ENCODE results near the gene PPP1R1C.
A peak's percentile ranks its signal among the peaks of the same experiment; 100 is the strongest.

Gene PPP1R1C

DNA sequence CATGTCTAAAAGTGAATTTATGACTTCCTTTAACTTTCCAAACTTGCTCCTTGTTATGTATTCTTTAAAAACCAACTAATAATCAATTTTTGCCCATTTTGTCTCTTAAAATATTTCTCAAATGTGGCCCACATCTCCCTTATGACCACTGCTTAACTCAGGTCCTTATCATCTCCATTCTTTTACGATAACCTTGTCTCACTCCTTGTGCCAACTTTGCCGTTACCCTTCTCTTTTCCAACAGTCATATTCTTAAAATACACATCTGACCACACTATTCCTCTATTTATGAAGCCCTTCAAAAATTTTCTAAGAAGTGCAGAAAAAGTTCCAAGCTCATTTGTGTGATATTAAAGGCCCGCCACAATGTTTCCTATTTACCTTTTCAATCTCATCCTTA is 47.8 kb downstream of the PPP1R1C start:
- no peak for DNase-seq (ENCODE audit: low read depth)
- no peak overlapping the region for H3K4me3 ChIP-seq (ENCODE audit: low read length)
- no peak for TF ChIP-seq CTCF (IDR thresholded peaks at IDR 0.05; ENCODE audit: insufficient read depth, low read depth, low read length, missing control alignments)

GRCh38 chr2:182038576-182038975 is 52.9 kb downstream of the PPP1R1C start:
- no peak for TF ChIP-seq CTCF (IDR thresholded peaks at IDR 0.05; ENCODE audit: insufficient read depth, low read depth, low read length, missing control alignments)
- DNase-seq (ENCODE audit: low read depth): peak; percentile 86
- no peak overlapping the region for H3K4me3 ChIP-seq (ENCODE audit: low read length)

DNA sequence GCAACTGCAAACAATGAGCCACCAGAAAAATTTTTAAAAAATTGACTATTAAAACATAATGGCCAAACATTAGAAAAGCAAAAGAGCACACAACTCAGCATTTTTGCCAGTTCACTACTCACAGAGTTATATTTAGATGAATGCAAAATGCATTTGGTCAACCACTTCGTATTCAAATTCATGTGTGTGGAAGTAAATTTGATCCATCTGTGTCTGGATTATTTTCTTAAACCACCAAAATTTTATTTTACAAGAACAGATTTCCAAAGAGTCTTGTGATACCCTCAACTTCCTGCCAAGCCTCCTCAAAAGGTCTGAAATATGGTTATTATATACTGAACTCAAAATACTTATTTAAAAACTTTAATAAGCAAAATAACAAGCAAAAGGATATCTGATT is 57.4 kb downstream of the PPP1R1C start:
- no peak for DNase-seq (ENCODE audit: low read depth)
- no peak overlapping the region for H3K4me3 ChIP-seq (ENCODE audit: low read length)
- TF ChIP-seq CTCF (IDR thresholded peaks at IDR 0.05; ENCODE audit: insufficient read depth, low read depth, low read length, missing control alignments): no peak

DNA sequence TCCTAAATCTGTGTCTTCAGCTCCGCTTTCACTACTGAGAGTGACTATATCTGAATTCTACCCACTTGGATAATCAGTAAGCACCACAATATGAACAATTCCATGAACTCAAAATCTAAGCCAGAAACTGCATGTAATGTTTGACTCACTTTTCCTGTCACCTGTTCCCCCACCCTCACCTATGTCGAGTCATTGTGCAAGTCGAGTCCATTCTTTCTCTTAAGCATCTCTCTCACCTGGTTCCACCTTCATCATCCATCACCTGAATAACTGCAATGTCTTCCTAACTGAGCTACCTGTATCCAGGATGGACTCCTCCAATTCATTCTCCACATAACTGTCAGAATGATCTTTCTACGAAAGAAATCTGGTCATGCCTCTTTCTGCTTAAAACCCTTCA is 58.2 kb downstream of the PPP1R1C start:
- DNase-seq (ENCODE audit: low read depth): peak; percentile 46
- TF ChIP-seq CTCF (IDR thresholded peaks at IDR 0.05; ENCODE audit: insufficient read depth, low read depth, low read length, missing control alignments): no peak
- H3K4me3 ChIP-seq (ENCODE audit: low read length): no peak overlapping the region

GRCh38 chr2:182047544-182047943 is 61.9 kb downstream of the PPP1R1C start:
- DNase-seq (ENCODE audit: low read depth): peak; percentile 22
- no peak for TF ChIP-seq CTCF (IDR thresholded peaks at IDR 0.05; ENCODE audit: insufficient read depth, low read depth, low read length, missing control alignments)
- no peak overlapping the region for H3K4me3 ChIP-seq (ENCODE audit: low read length)

DNA sequence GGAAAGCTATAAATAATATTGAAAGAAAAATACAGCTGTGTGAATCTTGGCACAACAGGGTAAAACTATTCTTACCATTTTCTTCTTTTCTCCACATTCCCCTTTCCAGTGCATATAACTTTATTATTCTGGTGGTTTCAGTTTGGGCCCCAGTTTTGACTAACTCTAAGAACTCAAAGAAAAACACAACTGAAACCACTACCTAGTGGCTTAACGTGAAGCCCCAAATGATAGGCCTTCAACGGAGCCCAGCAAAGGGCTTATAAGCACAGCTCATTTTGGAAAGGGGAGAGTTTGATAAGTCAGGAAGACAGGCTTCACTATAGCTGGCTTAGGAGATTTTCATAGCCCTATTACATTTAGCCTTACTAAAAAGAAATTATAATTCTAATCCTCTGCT is 62.4 kb downstream of the PPP1R1C start:
- TF ChIP-seq CTCF (IDR thresholded peaks at IDR 0.05; ENCODE audit: insufficient read depth, low read depth, low read length, missing control alignments): no peak
- no peak overlapping the region for H3K4me3 ChIP-seq (ENCODE audit: low read length)
- DNase-seq (ENCODE audit: low read depth): no peak

DNA sequence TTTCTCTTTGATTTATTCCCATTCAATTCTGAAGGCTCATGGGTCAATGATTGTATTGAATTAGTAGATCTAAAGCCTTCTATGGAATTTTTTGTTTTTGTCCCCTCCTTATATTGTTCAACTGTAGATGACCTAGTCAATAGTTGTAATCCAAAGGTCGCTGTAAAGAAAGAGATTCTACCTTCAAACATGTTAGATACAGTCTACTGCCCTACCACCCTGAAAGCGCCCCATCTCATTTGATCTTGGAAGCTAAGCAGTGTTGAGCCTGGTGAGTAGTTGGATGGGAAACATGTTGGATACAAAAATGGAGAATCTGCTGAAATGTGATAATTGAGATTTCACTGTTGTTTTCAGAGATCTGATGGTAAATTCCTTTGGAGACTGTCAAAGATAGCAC is 63.0 kb downstream of the PPP1R1C start:
- DNase-seq (ENCODE audit: low read depth): no peak
- no peak for TF ChIP-seq CTCF (IDR thresholded peaks at IDR 0.05; ENCODE audit: insufficient read depth, low read depth, low read length, missing control alignments)
- no peak overlapping the region for H3K4me3 ChIP-seq (ENCODE audit: low read length)

Data from epithelial cell of esophagus (primary cell).